Left ventricle myocardium inferior (tissue), 1 donor: ENCODE measurements around the gene ARSG. TPM values are rescaled to one million over a fixed set of nuclear protein-coding genes. Genes with fewer than 3 reads are reported as not detected.

Experiments
- DNase-seq: peaks from one replicate; pipeline ENCODE4 v3.0.0-alpha.2; 2020
- H3K27ac ChIP-seq: fragments of 200-600 bp; replicated peaks from 2 replicates; pipeline ENCODE4 v1.8.0; 2021
- H3K27me3 ChIP-seq: fragments of 200-600 bp; 2 replicates; pipeline ENCODE4 v1.8.0; 2021; ENCODE audit warnings: low read depth
- H3K36me3 ChIP-seq: fragments of 200-600 bp; 2 replicates; pipeline ENCODE4 v1.8.0; 2021
- H3K4me1 ChIP-seq: fragments of 200-600 bp; 2 replicates; pipeline ENCODE4 v1.8.0; 2021
- H3K4me3 ChIP-seq: fragments of 200-600 bp; 2 replicates; pipeline ENCODE4 v1.8.0; 2021; ENCODE audit warnings: mild to moderate bottlenecking, moderate library complexity
- H3K9me3 ChIP-seq: fragments of 200-600 bp; replicated peaks from 2 replicates; pipeline ENCODE4 v1.8.0; 2021
- CTCF ChIP-seq: fragments of 200-600 bp; IDR thresholded peaks from 2 replicates; pipeline ENCODE4 v1.8.0; 2021; ENCODE audit warnings: antibody characterized with exemption, mild to moderate bottlenecking, borderline replicate concordance
- intact Hi-C: fragments of 100-400 bp; cut with micrococcal nuclease; formaldehyde crosslinking; loops from one replicate; pipeline ENCODE4 v1.11.0; 2022
- total RNA-seq: library from RNA; stranded (reverse); fragmentation: NEBNext Ultra II Directional; extraction: Animal tissue kit (Norgen Biotek cat#: 25700); gene quantifications from one replicate; pipeline ENCODE4 v1.2.1, GENCODE V29; 2021
- donor health status: DM: no; HTN: yes; CAD: no; lungs with severe emphysema.

Gene ARSG
- total RNA-seq, 1 donor from 2014 or later: 3.7 TPM

- Histone ChIP-seq H3K36me3 (no peaks in the 10 kb centered on the region), H3K9me3 (no peaks in the 10 kb centered on the region), H3K27me3 (no peaks in the 10 kb centered on the region), H3K4me3 (no peak overlapping the region), H3K27ac (peak overlapping the region; percentile 66), H3K4me1 (peaks cover 57% of the 10 kb centered on the region)
- no peak for DNase-seq
- no peak for TF ChIP-seq CTCF
- intact Hi-C loops: no loop called here
Observed at GRCh38 chr17:68385490-68386215, 94.4 kb downstream of the ARSG start.

GRCh38 chr17:68387435-68388218 lies 96.3 kb downstream of the ARSG start:
- intact Hi-C loops: no loop called here
- Histone ChIP-seq H3K27me3 (no peaks in the 10 kb centered on the region), H3K27ac (no peak overlapping the region), H3K9me3 (no peaks in the 10 kb centered on the region), H3K36me3 (no peaks in the 10 kb centered on the region), H3K4me3 (no peak overlapping the region), H3K4me1 (peaks cover 49% of the 10 kb centered on the region)
- no peak for TF ChIP-seq CTCF
- no peak for DNase-seq

GRCh38 chr17:68389041-68389440 lies 97.7 kb downstream of the ARSG start:
- no peak for TF ChIP-seq CTCF
- Histone ChIP-seq H3K27ac (no peak overlapping the region), H3K4me1 (peaks cover 34% of the 10 kb centered on the region), H3K36me3 (no peaks in the 10 kb centered on the region), H3K9me3 (no peaks in the 10 kb centered on the region), H3K27me3 (no peaks in the 10 kb centered on the region), H3K4me3 (no peak overlapping the region)
- intact Hi-C loops: no loop called here
- no peak for DNase-seq

- Histone ChIP-seq H3K9me3 (peaks cover 10% of the 10 kb centered on the region), H3K27ac (no peak overlapping the region), H3K27me3 (no peaks in the 10 kb centered on the region), H3K4me1 (peaks cover 18% of the 10 kb centered on the region), H3K36me3 (peaks cover 7% of the 10 kb centered on the region), H3K4me3 (no peak overlapping the region)
- TF ChIP-seq CTCF: no peak
- intact Hi-C loops: no loop called here
- no peak for DNase-seq
Observed at GRCh38 chr17:68390888-68391545, 99.7 kb downstream of the ARSG start.

- Histone ChIP-seq H3K36me3 (peaks cover 7% of the 10 kb centered on the region), H3K9me3 (peaks cover 10% of the 10 kb centered on the region), H3K4me1 (peaks cover 11% of the 10 kb centered on the region), H3K27me3 (no peaks in the 10 kb centered on the region), H3K27ac (no peak overlapping the region), H3K4me3 (no peak overlapping the region)
- intact Hi-C loops: no loop called here
- no peak for TF ChIP-seq CTCF
- DNase-seq: no peak
Observed at GRCh38 chr17:68391561-68392268, 100.4 kb downstream of the ARSG start.
